IMR-90 (cell line): ENCODE data around the gene P2RX7. TPM values are rescaled to one million over a fixed set of nuclear protein-coding genes. Genes with fewer than 3 reads are reported as not detected.

Experiments used
- ATAC-seq: fragments of 200-7000 bp; cut with Tn5 transposase; 2 replicates; pipeline ENCODE4 v1.9.1; 2020; ENCODE audit warnings: low read depth, mild to moderate bottlenecking, moderate library complexity
- BruUV-seq: library from RNA; stranded (reverse); fragments of 400-500 nt; replicated peaks from 2 replicates; lab custom pipeline; 2021; lab: Mats Ljungman, UMichigan
- CTCF ChIA-PET: fragments of 300-600 bp; formaldehyde crosslinking; extraction: SDS; loops from one replicate; lab custom pipeline; 2021; ENCODE audit warnings: antibody characterized with exemption; lab: Yijun Ruan, JAX
- POLR2A ChIA-PET: fragments of 300-600 bp; sonication (Branson Sonifier 250); formaldehyde crosslinking; loops from one replicate; lab custom pipeline; 2022; ENCODE audit warnings: antibody characterized with exemption; ENCODE audit not compliant: unreplicated experiment; lab: Charles Lee
- DNase-seq: peaks from one replicate; pipeline ENCODE4 v3.0.0; 2013
- H2AFZ ChIP-seq: replicated peaks from 2 replicates; pipeline ENCODE3; 2013; ENCODE audit warnings: low read length, mild to moderate bottlenecking; ENCODE audit not compliant: poor library complexity
- H2AK5ac ChIP-seq: 2 replicates; pipeline ENCODE4 v1.6.1; 2013; ENCODE audit warnings: low read depth, low read length, inconsistent platforms
- H2AK9ac ChIP-seq: replicated peaks from 2 replicates; pipeline ENCODE3; 2013; ENCODE audit warnings: mild to moderate bottlenecking, low read depth, low read length, moderate library complexity; ENCODE audit not compliant: poor library complexity
- H2BK120ac ChIP-seq: 2 replicates; pipeline ENCODE4 v1.6.1; 2013; ENCODE audit warnings: low read depth, low read length, inconsistent platforms
- H2BK15ac ChIP-seq: 3 replicates; pipeline ENCODE4 v1.6.1; 2013; ENCODE audit warnings: low read depth, low read length, inconsistent platforms
- H2BK20ac ChIP-seq: 2 replicates; pipeline ENCODE4 v1.6.1; 2013; ENCODE audit warnings: low read depth, mild to moderate bottlenecking, inconsistent platforms, low read length, moderate library complexity
- H2BK5ac ChIP-seq: 2 replicates; pipeline ENCODE4 v1.6.1; 2013; ENCODE audit warnings: mild to moderate bottlenecking, low read depth, low read length, inconsistent platforms; ENCODE audit not compliant: poor library complexity, severe bottlenecking
- H3K14ac ChIP-seq: replicated peaks from 2 replicates; pipeline ENCODE4 v1.6.1; 2013; ENCODE audit warnings: low read depth, low read length, inconsistent platforms
- H3K18ac ChIP-seq: 2 replicates; pipeline ENCODE4 v1.6.1; 2013; ENCODE audit warnings: low read depth, low read length, control low read depth
- H3K23ac ChIP-seq: 2 replicates; pipeline ENCODE4 v1.6.1; 2013; ENCODE audit warnings: low read depth, low read length, inconsistent platforms
- H3K27ac ChIP-seq: 2 replicates; pipeline ENCODE4 v1.5.1; 2013; ENCODE audit warnings: mild to moderate bottlenecking, control low read depth, low read length; ENCODE audit not compliant: insufficient read depth
- H3K27me3 ChIP-seq: 2 replicates; pipeline ENCODE4 v1.6.1; 2013; ENCODE audit warnings: low read length; ENCODE audit not compliant: control insufficient read depth, insufficient read depth
- H3K36me3 ChIP-seq: 2 replicates; pipeline ENCODE4 v1.6.1; 2013; ENCODE audit warnings: low read length, mixed read lengths; ENCODE audit not compliant: control insufficient read depth, insufficient read depth
- H3K4ac ChIP-seq: 2 replicates; pipeline ENCODE4 v1.6.1; 2013; ENCODE audit warnings: low read depth, low read length, inconsistent platforms
- H3K4me1 ChIP-seq: 2 replicates; pipeline ENCODE4 v1.6.1; 2013; ENCODE audit warnings: low read length, mixed read lengths; ENCODE audit not compliant: control insufficient read depth, insufficient read depth
- H3K4me2 ChIP-seq: 2 replicates; pipeline ENCODE4 v1.6.1; 2013; ENCODE audit warnings: low read depth, mild to moderate bottlenecking, control low read depth, low read length, moderate library complexity
- H3K4me3 ChIP-seq: 2 replicates; pipeline ENCODE4 v1.5.1; 2013; ENCODE audit warnings: low read depth, mild to moderate bottlenecking, control low read depth, low read length, moderate library complexity; ENCODE audit not compliant: insufficient read depth
- H3K56ac ChIP-seq: 2 replicates; pipeline ENCODE4 v1.6.1; 2013; ENCODE audit warnings: low read length, inconsistent platforms; ENCODE audit not compliant: insufficient read depth; ENCODE audit errors: extremely low read depth
- H3K79me1 ChIP-seq, 2 experiments: 2 replicates each; pipeline ENCODE4 v1.6.1; 2013; ENCODE audit warnings: low read length in 2 of 2, inconsistent platforms in 1 of 2, low read depth in 1 of 2
- H3K9ac ChIP-seq: 2 replicates; pipeline ENCODE4 v1.6.1; 2013; ENCODE audit warnings: low read depth, low read length, control low read depth
- H3K9me1 ChIP-seq: 2 replicates; pipeline ENCODE4 v1.6.1; 2013; ENCODE audit warnings: low read length, inconsistent platforms; ENCODE audit not compliant: insufficient read depth
- H3K9me3 ChIP-seq: 2 replicates; pipeline ENCODE4 v1.6.1; 2013; ENCODE audit warnings: low read length; ENCODE audit not compliant: control insufficient read depth, insufficient read depth
- H4K20me1 ChIP-seq: 2 replicates; pipeline ENCODE4 v1.6.1; 2013; ENCODE audit warnings: low read length, inconsistent platforms; ENCODE audit not compliant: insufficient read depth
- H4K5ac ChIP-seq: 2 replicates; pipeline ENCODE4 v1.6.1; 2013; ENCODE audit warnings: mild to moderate bottlenecking, low read depth, low read length, control low read depth
- H4K8ac ChIP-seq, 2 experiments: 2 replicates each; pipeline ENCODE4 v1.6.1; 2013; ENCODE audit warnings: low read depth in 2 of 2, low read length in 2 of 2, control low read depth in 1 of 2, inconsistent platforms in 1 of 2
- H4K91ac ChIP-seq: 2 replicates; pipeline ENCODE4 v1.6.1; 2013; ENCODE audit warnings: low read depth, low read length, inconsistent platforms; ENCODE audit not compliant: insufficient read depth
- CHD1 ChIP-seq: IDR thresholded peaks from 2 replicates; pipeline ENCODE4 v1.6.1; 2012; ENCODE audit warnings: low read depth, low read length, improper control_type of control experiment
- MAZ ChIP-seq: IDR thresholded peaks from 2 replicates; pipeline ENCODE4 v1.6.1; 2012; ENCODE audit warnings: low read depth, mild to moderate bottlenecking, low read length, improper control_type of control experiment, moderate library complexity, borderline replicate concordance
- NFE2L2 ChIP-seq: fragments of 150-350 bp; IDR thresholded peaks from 2 replicates; pipeline ENCODE4 v1.6.1; 2016; ENCODE audit warnings: low read depth, mild to moderate bottlenecking, low read length
- RFX5 ChIP-seq: IDR thresholded peaks from 2 replicates; pipeline ENCODE4 v1.8.0; 2012; ENCODE audit warnings: low read depth, mild to moderate bottlenecking, low read length, moderate library complexity
- WGBS, 2 experiments: methylation state at CpG; one replicate each; pipeline versions ENCODE4 v1.1.5 to v1.1.7; 2013; ENCODE audit warnings: missing lambda C conversion rate in 2 of 2; ENCODE audit not compliant: insufficient read length in 1 of 2; ENCODE audit errors: extremely low coverage in 2 of 2; 5-methylcytosine and 5-hydroxymethylcytosine counted together
- dilution Hi-C: fragments of 300-500 bp; cut with HindIII; formaldehyde crosslinking; loops from one replicate; pipeline ENCODE4 v1.14.3; 2018; ENCODE audit warnings: low sequenced_read_pairs; ENCODE audit not compliant: unreplicated experiment
- in situ Hi-C: fragments of 300-500 bp; cut with MboI; formaldehyde crosslinking; loops from 3 replicates; pipeline ENCODE4 v1.14.3; 2019; ENCODE audit warnings: low sequenced_read_pairs, inconsistent platforms, mixed read lengths
- intact Hi-C: fragments of 100-400 bp; cut with micrococcal nuclease; formaldehyde crosslinking; loops from 2 replicates; pipeline ENCODE4 v1.10.0; 2022
- polyA plus RNA-seq, 3 experiments: library from polyadenylated mRNA; depleted of rRNA; stranded (reverse); fragments of >200 nt; gene quantifications; 2 replicates each; pipeline ENCODE4 v1.2.3, GENCODE V29; 2012; ENCODE audit warnings: low replicate concordance in 1 of 3
- total RNA-seq: library from RNA; depleted of rRNA; stranded (reverse); fragments of >200 nt; gene quantifications from 2 replicates; pipeline ENCODE4 v1.2.3, GENCODE V29; 2012

The P2RX7 gene
- total and polyA plus RNA-seq, 2 of the 4 experiments (the other 2 are of a cell fraction), result 0.07 to 0.18 TPM

DNA sequence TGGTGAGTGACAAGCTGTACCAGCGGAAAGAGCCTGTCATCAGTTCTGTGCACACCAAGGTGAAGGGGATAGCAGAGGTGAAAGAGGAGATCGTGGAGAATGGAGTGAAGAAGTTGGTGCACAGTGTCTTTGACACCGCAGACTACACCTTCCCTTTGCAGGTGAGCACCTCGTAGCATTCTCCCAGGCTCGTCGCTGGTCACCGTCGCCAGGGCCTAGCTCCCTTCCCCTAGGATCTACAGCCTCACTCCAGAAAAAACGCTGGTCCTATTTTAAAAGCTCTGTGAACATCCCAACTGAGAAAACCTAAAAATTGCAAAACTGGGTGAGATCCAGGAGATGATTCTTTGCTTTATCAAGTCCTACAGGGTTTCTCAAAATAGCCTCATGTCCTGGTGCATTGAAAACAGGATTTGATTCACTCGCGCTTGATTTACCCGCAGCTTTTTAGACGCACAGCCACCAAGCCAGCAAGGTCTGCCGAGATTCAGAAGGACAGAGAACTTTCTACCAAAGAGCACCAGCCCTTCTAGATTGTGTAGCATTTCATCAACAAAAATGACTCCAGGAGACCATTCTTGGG lies 22.2 kb downstream of the P2RX7 start:
- TF ChIP-seq MAZ, result no peak
- TF ChIP-seq NFE2L2, result no peak
- TF ChIP-seq CHD1, result no peak
- TF ChIP-seq RFX5, result no peak
- Histone ChIP-seq H3K4me1 (no peaks in the 10 kb centered on the region), H2AK5ac (no peak overlapping the region), H3K27ac (no peak overlapping the region), H2BK5ac (no peak overlapping the region), H3K9ac (no peak overlapping the region), H2AFZ (no peak overlapping the region), H4K8ac (no peak overlapping the region), H3K4me3 (no peak overlapping the region), H3K14ac (no peak overlapping the region), H3K79me1 (no peaks in the 10 kb centered on the region), H3K56ac (no peak overlapping the region), H4K91ac (no peak overlapping the region), H4K5ac (no peak overlapping the region), H2BK15ac (no peak overlapping the region), H2BK20ac (no peak overlapping the region), H3K18ac (no peak overlapping the region), H3K27me3 (peaks cover 36% of the 10 kb centered on the region), H2BK120ac (no peak overlapping the region), H4K20me1 (no peaks in the 10 kb centered on the region), H3K36me3 (no peaks in the 10 kb centered on the region), H2AK9ac (no peak overlapping the region), H3K23ac (no peak overlapping the region), H3K4me2 (no peak overlapping the region), H3K9me1 (no peaks in the 10 kb centered on the region), H3K9me3 (peaks cover 8% of the 10 kb centered on the region), H3K4ac (no peak overlapping the region)
- intact Hi-C loops, result no loop called here
- WGBS, 2 experiments, result 95% methylated on average over 4 of the region's 14 CpGs; no CpG with 5 or more reads in 1 of the 2 experiments
- CTCF ChIA-PET, result no interaction called here
- DNase-seq (no peak), ATAC-seq (no peak)
- POLR2A ChIA-PET, result no interaction called here
- BruUV-seq, result no TSS peak
- dilution Hi-C loops, result no loop called here
- in situ Hi-C loops, result no loop called here
